Right lobe of liver (tissue), 4 donors: Measurements from ENCODE around the gene JUN.

Experiments used
- POLR2A ChIP-seq: fragments of 450-650 bp; IDR thresholded peaks from one replicate; pipeline ENCODE4 v1.6.1; 2017; ENCODE audit warnings: antibody characterized with exemption, mild to moderate bottlenecking
- TF ChIP-seq, protein P1 (sequence below), 4 donors: fragments of 200-600 bp in 3 of 4; fragments of 450-650 bp in 1 of 4; IDR thresholded peaks; one replicate each; pipeline versions ENCODE4 v1.5.1 to v1.8.0; 2016 to 2022; ENCODE audit warnings: antibody characterized with exemption in 4 of 4, mild to moderate bottlenecking in 2 of 4
- donor health status: DM: no; HTN: no; CAD: no.
- donor health status: DM: no; HTN: no; CAD: no.
- donor health status: DM: no; HTN: yes; CAD: no.

DNA sequence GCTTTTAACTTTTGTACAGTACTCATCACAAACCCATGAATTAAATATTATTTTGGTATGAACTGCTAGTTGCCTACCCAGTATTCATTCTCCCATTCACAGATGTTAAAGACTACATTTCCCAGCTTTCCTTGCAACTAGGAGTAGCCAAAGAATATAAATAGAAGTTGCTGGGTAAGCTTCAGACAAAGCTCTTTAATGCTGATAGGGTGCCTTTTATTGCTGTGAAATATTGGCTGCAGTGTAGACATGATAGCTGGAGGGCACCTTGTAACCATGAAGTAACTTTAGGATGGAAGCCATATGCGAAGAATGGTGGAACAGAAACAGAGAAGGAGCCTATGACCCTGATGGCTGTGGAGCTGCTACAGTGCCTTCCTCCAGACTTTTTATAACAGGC, 16.7 kb downstream of the JUN start:
- TF ChIP-seq, protein P1, sequence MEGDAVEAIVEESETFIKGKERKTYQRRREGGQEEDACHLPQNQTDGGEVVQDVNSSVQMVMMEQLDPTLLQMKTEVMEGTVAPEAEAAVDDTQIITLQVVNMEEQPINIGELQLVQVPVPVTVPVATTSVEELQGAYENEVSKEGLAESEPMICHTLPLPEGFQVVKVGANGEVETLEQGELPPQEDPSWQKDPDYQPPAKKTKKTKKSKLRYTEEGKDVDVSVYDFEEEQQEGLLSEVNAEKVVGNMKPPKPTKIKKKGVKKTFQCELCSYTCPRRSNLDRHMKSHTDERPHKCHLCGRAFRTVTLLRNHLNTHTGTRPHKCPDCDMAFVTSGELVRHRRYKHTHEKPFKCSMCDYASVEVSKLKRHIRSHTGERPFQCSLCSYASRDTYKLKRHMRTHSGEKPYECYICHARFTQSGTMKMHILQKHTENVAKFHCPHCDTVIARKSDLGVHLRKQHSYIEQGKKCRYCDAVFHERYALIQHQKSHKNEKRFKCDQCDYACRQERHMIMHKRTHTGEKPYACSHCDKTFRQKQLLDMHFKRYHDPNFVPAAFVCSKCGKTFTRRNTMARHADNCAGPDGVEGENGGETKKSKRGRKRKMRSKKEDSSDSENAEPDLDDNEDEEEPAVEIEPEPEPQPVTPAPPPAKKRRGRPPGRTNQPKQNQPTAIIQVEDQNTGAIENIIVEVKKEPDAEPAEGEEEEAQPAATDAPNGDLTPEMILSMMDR (IDR thresholded peaks at IDR 0.05) = no peak
- TF ChIP-seq POLR2A = no peak
